ENCODE data around the gene MVK. TPM values are rescaled to one million over a fixed set of nuclear protein-coding genes. Genes with fewer than 3 reads are reported as not detected.

MVK gene
- total and polyA plus RNA-seq, 4 donors = 22.4 to 62.7 (median 37.2) TPM

DNA sequence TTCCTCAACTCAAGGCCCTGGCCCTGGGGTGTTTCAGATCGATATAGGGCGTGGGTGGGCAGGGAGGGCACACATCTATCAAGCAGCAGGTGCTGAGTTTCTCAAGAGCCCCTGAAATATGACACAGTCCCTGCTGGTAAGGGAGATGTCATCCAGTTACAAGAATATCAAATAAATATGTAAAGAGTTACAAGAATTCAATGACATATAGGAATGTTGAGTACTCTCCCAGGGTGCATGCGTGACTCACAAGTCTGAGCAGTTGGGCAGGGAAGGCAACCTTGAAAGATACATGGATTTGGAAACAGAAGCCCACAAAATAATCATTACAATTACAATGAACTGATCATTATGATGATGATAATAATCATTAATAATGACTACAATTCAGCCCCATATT, 35.2 kb downstream of the MVK start:
- Histone ChIP-seq H3K9me3 (ENCODE audit: control insufficient read depth in 4 of 4, insufficient read depth in 3 of 4, low read length in 3 of 4) (peaks cover 0 to 6% (median 0%) of the 10 kb centered on the region in 4 donors), H3K36me3 (ENCODE audit: control insufficient read depth in 4 of 4, insufficient read depth in 4 of 4, low read length in 4 of 4) (no peaks in the 10 kb centered on the region), H3K9ac (ENCODE audit: insufficient read depth in 1 of 2, low read length in 2 of 2) (no peak overlapping the region), H3K27me3 (ENCODE audit: control insufficient read depth in 3 of 3, insufficient read depth in 3 of 3, low read length in 2 of 3) (peaks cover 0 to 8% (median 5%) of the 10 kb centered on the region in 3 donors), H3K27ac (ENCODE audit: low read depth in 1 of 2, low read length in 1 of 2) (no peak overlapping the region), H3K4me3 (no peak overlapping the region), H3K4me1 (ENCODE audit: control insufficient read depth in 5 of 5, insufficient read depth in 5 of 5, low read length in 5 of 5) (peaks cover 0 to 16% (median 0%) of the 10 kb centered on the region in 5 donors)
- 90 to 93% methylated on average over 3 of the region's 3 CpGs for WGBS, 2 donors
- DNase-seq (no peak), ATAC-seq (ENCODE audit: insufficient read depth, low FRiP score) (no peak)
- no peak for TF ChIP-seq CTCF (IDR thresholded peaks at IDR 0.05; ENCODE audit: control extremely low read depth, extremely low read depth)

DNA sequence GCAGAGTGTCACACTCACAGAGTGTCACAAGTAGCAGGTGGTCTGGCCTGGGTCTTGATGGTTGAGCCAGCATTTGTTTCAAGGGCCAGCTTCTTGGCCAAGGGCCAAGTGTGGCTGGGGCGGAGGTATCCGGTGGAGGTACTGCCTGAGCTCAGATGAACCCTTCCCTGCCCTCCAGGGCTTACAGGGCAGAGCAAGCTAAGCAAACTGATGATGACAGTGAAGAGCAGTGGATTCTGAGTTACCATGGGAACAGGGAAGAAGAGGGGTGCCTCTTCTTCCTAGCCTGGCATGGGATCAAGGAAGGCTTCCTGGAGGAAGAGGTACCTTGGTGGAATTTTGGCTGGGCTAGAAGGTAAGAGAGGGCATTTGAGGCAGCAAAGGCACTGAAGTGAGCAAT, 35.7 kb downstream of the MVK start:
- Histone ChIP-seq H3K9me3 (ENCODE audit: control insufficient read depth in 4 of 4, insufficient read depth in 3 of 4, low read length in 3 of 4) (peaks cover 0 to 6% (median 0%) of the 10 kb centered on the region in 4 donors), H3K27ac (ENCODE audit: low read depth in 1 of 2, low read length in 1 of 2) (no peak overlapping the region), H3K9ac (ENCODE audit: insufficient read depth in 1 of 2, low read length in 2 of 2) (no peak overlapping the region), H3K4me3 (no peak overlapping the region), H3K27me3 (ENCODE audit: control insufficient read depth in 3 of 3, insufficient read depth in 3 of 3, low read length in 2 of 3) (peaks cover 0 to 8% (median 5%) of the 10 kb centered on the region in 3 donors), H3K36me3 (ENCODE audit: control insufficient read depth in 4 of 4, insufficient read depth in 4 of 4, low read length in 4 of 4) (no peaks in the 10 kb centered on the region), H3K4me1 (ENCODE audit: control insufficient read depth in 5 of 5, insufficient read depth in 5 of 5, low read length in 5 of 5) (peaks cover 0 to 16% (median 0%) of the 10 kb centered on the region in 5 donors)
- 49 to 56% methylated on average over 2 of the region's 2 CpGs for WGBS, 2 donors
- TF ChIP-seq CTCF (IDR thresholded peaks at IDR 0.05; ENCODE audit: control extremely low read depth, extremely low read depth) = no peak
- no peak for DNase-seq
- ATAC-seq (ENCODE audit: insufficient read depth, low FRiP score) = no peak

GRCh38 chr12:109610523-109610922, 36.9 kb downstream of the MVK start:
- no peak for TF ChIP-seq CTCF (IDR thresholded peaks at IDR 0.05; ENCODE audit: control extremely low read depth, extremely low read depth)
- peaks cover 0 to 18% (median 12%) of the 10 kb centered on the region in 3 donors for H3K27me3 ChIP-seq (ENCODE audit: control insufficient read depth in 3 of 3, insufficient read depth in 3 of 3, low read length in 2 of 3)
- no peak overlapping the region for H3K27ac ChIP-seq (ENCODE audit: low read depth in 1 of 2, low read length in 1 of 2)
- peaks cover 0 to 16% (median 0%) of the 10 kb centered on the region in 5 donors for H3K4me1 ChIP-seq (ENCODE audit: control insufficient read depth in 5 of 5, insufficient read depth in 5 of 5, low read length in 5 of 5)
- ATAC-seq (ENCODE audit: insufficient read depth, low FRiP score) (no peak), DNase-seq (no peak)
- no peaks in the 10 kb centered on the region for H3K36me3 ChIP-seq (ENCODE audit: control insufficient read depth in 4 of 4, insufficient read depth in 4 of 4, low read length in 4 of 4)
- H3K9me3 ChIP-seq (ENCODE audit: control insufficient read depth in 4 of 4, insufficient read depth in 3 of 4, low read length in 3 of 4) = peaks cover 0 to 6% (median 0%) of the 10 kb centered on the region in 4 donors
- WGBS, 2 donors = 89 to 96% methylated on average over 4 of the region's 4 CpGs
- H3K4me3 ChIP-seq = no peak overlapping the region
- no peak overlapping the region for H3K9ac ChIP-seq (ENCODE audit: insufficient read depth in 1 of 2, low read length in 2 of 2)

DNA sequence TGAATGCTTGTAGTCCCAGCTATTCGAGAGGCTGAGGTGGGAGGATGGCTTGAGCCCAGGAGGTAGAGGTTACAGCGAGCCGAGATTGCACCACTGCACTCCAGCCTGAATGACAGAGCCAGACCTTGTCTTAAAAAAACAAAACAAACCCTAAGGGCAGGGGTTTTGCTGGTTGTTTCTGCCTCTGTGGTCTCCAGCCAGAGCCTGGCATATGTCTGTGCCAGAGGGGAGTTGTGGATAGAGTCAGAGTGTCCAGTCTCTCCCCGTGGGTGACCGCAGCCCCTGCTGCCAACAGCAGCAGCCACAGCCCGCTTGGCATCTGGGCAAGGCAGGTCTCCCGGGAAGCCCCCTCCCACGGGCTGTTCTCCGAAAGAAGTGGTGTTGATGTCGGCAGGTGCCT, 37.6 kb downstream of the MVK start:
- ATAC-seq (ENCODE audit: insufficient read depth, low FRiP score) = no peak
- 63 to 79% methylated on average over 10 of the region's 10 CpGs for WGBS, 2 donors
- no peaks in the 10 kb centered on the region for H3K36me3 ChIP-seq (ENCODE audit: control insufficient read depth in 4 of 4, insufficient read depth in 4 of 4, low read length in 4 of 4)
- peaks cover 0 to 11% (median 0%) of the 10 kb centered on the region in 5 donors for H3K4me1 ChIP-seq (ENCODE audit: control insufficient read depth in 5 of 5, insufficient read depth in 5 of 5, low read length in 5 of 5)
- H3K27ac ChIP-seq (ENCODE audit: low read depth in 1 of 2, low read length in 1 of 2) = no peak overlapping the region
- H3K27me3 ChIP-seq (ENCODE audit: control insufficient read depth in 3 of 3, insufficient read depth in 3 of 3, low read length in 2 of 3) = peaks cover 0 to 21% (median 15%) of the 10 kb centered on the region in 3 donors
- peaks cover 0 to 6% (median 0%) of the 10 kb centered on the region in 4 donors for H3K9me3 ChIP-seq (ENCODE audit: control insufficient read depth in 4 of 4, insufficient read depth in 3 of 4, low read length in 3 of 4)
- H3K4me3 ChIP-seq = no peak overlapping the region
- H3K9ac ChIP-seq (ENCODE audit: insufficient read depth in 1 of 2, low read length in 2 of 2) = no peak overlapping the region
- no peak for TF ChIP-seq CTCF (IDR thresholded peaks at IDR 0.05; ENCODE audit: control extremely low read depth, extremely low read depth)
- DNase-seq = no peak
